Measurements from ENCODE around the gene SLCO1B3.
"Not testable (repeated sequence)": the region's sequence is repeated elsewhere in the genome, so short reads cannot be mapped to it uniquely, and the experiment has no call there.

GRCh38 chr12:20779971-20780370 lies 30.5 kb upstream of the SLCO1B3 start:
- not testable (repeated sequence) for TF ChIP-seq CTCF, POLR2A, EP300 (IDR thresholded peaks at IDR 0.05)
